Stimulated activated naive CD8-positive, alpha-beta T cell treated with anti-CD3 and anti-CD28 coated beads, Interleukin-15, Interleukin-2, amounts not matched to agents 100 ng/mL and 50 ng/mL, for 24 hours (primary cell): ENCODE measurements around the gene SLIT3.

Experiments used
- H3K27ac Mint-ChIP-seq: one replicate; pipeline ENCODE4 v1.8.0; 2021; ENCODE audit warnings: mild to moderate bottlenecking, mixed read lengths
- H3K27me3 Mint-ChIP-seq: one replicate; pipeline ENCODE4 v1.8.0; 2021; ENCODE audit warnings: mixed read lengths
- H3K36me3 Mint-ChIP-seq: one replicate; pipeline ENCODE4 v1.8.0; 2021; ENCODE audit warnings: low read depth, mixed read lengths
- H3K4me1 Mint-ChIP-seq: one replicate; pipeline ENCODE4 v1.8.0; 2021; ENCODE audit warnings: low read depth, mixed read lengths
- H3K4me3 Mint-ChIP-seq: one replicate; pipeline ENCODE4 v1.8.0; 2021; ENCODE audit warnings: mild to moderate bottlenecking, mixed read lengths
- H3K9me3 Mint-ChIP-seq: one replicate; pipeline ENCODE4 v1.8.0; 2021; ENCODE audit warnings: mixed read lengths

SLIT3 gene

DNA sequence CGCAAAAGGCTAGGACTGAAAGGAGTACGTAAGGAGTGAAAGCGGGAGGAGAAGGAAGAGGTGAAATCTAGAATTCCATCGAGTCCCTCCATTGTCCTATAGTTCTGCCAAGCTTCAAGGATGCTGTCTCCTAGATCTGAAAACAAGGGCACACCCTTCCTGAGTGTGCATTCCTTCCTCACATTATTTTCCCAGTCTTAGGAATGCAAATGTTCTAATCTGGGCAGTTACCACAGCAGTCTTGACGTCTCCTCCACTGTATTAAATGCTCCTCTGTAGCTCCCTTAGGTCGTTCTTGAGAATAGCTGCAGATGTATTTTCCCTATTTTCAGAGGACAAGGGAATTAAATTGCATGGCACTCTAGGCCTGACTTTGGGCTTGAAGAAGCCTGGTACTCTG lies 127.6 kb downstream of the SLIT3 start:
- Mint-ChIP-seq H3K4me3 (no peak overlapping the region), H3K36me3 (no peaks in the 10 kb centered on the region), H3K4me1 (no peaks in the 10 kb centered on the region), H3K9me3 (no peaks in the 10 kb centered on the region), H3K27ac (no peak overlapping the region), H3K27me3 (peaks cover 3% of the 10 kb centered on the region)

GRCh38 chr5:169171515-169171914 lies 129.4 kb downstream of the SLIT3 start:
- Mint-ChIP-seq H3K27me3 (peaks cover 3% of the 10 kb centered on the region), H3K9me3 (no peaks in the 10 kb centered on the region), H3K4me1 (no peaks in the 10 kb centered on the region), H3K27ac (no peak overlapping the region), H3K36me3 (no peaks in the 10 kb centered on the region), H3K4me3 (no peak overlapping the region)

DNA sequence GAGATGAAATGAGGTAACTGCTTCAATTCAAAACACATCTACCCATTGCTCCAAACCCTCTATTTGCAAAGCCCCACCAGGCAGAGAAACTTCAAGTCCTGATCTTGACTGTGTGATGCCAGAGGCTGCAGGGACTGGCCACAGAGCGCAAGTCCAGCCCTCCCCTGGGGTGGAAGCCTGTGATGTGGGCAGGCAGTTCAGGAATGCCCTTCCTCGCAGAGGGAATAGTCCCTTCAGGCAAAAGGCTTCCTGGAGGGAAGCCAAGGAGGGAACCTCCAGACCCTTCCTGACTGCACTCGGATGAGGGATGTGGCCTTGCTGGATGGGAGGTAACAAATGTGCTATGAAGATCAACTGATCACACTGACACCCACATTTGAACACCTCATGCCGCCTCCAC lies 131.2 kb downstream of the SLIT3 start:
- Mint-ChIP-seq H3K27ac (no peak overlapping the region), H3K27me3 (peaks cover 10% of the 10 kb centered on the region), H3K4me3 (no peak overlapping the region), H3K36me3 (no peaks in the 10 kb centered on the region), H3K4me1 (no peaks in the 10 kb centered on the region), H3K9me3 (peaks cover 6% of the 10 kb centered on the region)

DNA sequence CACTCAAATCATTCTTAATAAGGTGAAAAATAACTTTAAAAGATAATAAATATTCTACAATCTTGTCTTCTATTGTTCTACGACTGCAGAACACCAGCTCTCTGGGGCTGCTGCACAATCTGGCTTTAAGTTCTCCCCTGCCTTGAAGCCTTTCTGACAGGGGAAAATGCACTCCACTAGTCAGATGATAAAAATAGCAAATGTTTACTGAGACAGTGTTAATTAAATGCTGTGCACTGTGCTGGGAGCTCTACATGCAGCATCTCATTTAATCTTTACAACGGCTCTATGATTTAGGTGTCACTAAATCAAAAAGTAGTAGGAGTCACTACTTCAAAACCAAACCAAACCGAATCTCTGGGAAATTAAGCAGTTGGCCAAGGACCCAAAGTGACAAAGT lies 132.7 kb downstream of the SLIT3 start:
- H3K9me3 Mint-ChIP-seq, result peaks cover 6% of the 10 kb centered on the region
- peaks cover 10% of the 10 kb centered on the region for H3K27me3 Mint-ChIP-seq
- no peaks in the 10 kb centered on the region for H3K4me1 Mint-ChIP-seq
- H3K36me3 Mint-ChIP-seq, result no peaks in the 10 kb centered on the region
- no peak overlapping the region for H3K27ac Mint-ChIP-seq
- H3K4me3 Mint-ChIP-seq, result no peak overlapping the region

- peaks cover 10% of the 10 kb centered on the region for H3K27me3 Mint-ChIP-seq
- H3K27ac Mint-ChIP-seq, result no peak overlapping the region
- no peaks in the 10 kb centered on the region for H3K36me3 Mint-ChIP-seq
- peaks cover 6% of the 10 kb centered on the region for H3K9me3 Mint-ChIP-seq
- no peak overlapping the region for H3K4me3 Mint-ChIP-seq
- no peaks in the 10 kb centered on the region for H3K4me1 Mint-ChIP-seq
Observed at GRCh38 chr5:169166078-169166477, 134.9 kb downstream of the SLIT3 start.

DNA sequence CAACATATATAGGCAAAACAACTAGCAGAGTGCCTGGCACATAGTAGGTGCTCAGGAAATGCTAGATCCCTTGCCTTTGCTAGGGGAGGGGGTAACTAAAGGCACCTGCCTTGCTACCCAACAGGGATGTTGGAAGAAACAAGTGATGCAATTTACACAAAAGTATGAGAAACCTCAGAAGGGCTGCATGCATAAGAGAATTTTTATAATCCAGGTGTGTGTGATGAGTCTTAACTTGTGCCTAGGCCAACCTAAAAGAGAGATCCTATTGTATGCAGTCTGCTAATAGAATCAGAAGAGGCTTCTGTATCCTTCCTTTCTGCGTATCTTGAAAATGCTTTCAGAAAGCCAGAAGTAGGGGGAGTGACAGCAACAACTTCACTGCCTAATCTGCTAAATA lies 135.9 kb downstream of the SLIT3 start:
- Mint-ChIP-seq H3K27me3 (peaks cover 9% of the 10 kb centered on the region), H3K27ac (no peak overlapping the region), H3K9me3 (peaks cover 6% of the 10 kb centered on the region), H3K4me3 (no peak overlapping the region), H3K4me1 (no peaks in the 10 kb centered on the region), H3K36me3 (no peaks in the 10 kb centered on the region)

DNA sequence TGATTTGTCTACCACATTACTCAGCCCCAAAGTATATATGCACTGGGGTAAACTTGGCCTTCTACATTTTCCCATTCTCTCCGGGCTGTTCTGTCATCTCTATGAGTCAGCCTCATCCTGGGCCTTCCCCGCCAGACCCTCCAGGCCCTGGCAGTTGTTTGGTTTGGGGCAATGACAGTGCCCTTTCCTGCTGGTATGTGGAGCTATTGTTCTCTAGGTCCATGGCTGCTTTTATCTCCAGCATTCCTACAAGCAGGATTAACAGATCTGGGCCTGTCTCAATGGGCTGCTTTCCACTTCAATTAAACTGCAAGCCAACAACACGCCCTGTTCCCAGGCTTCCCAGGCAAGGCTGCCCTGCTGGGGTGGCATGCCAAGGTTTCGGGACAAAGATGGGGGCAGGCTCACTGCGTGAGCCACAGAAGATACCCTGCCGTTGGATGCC lies 136.4 kb downstream of the SLIT3 start:
- Mint-ChIP-seq H3K36me3 (no peaks in the 10 kb centered on the region), H3K27ac (no peak overlapping the region), H3K4me3 (no peak overlapping the region), H3K9me3 (peaks cover 6% of the 10 kb centered on the region), H3K27me3 (peaks cover 7% of the 10 kb centered on the region), H3K4me1 (no peaks in the 10 kb centered on the region)

GRCh38 chr5:169162407-169162806 lies 138.5 kb downstream of the SLIT3 start:
- Mint-ChIP-seq H3K4me1 (no peaks in the 10 kb centered on the region), H3K27ac (no peak overlapping the region), H3K36me3 (no peaks in the 10 kb centered on the region), H3K27me3 (peaks cover 7% of the 10 kb centered on the region), H3K4me3 (no peak overlapping the region), H3K9me3 (peaks cover 17% of the 10 kb centered on the region)

GRCh38 chr5:169161022-169161680 lies 139.8 kb downstream of the SLIT3 start:
- Mint-ChIP-seq H3K27me3 (peaks cover 7% of the 10 kb centered on the region), H3K4me1 (no peaks in the 10 kb centered on the region), H3K9me3 (peaks cover 21% of the 10 kb centered on the region), H3K36me3 (no peaks in the 10 kb centered on the region), H3K27ac (no peak overlapping the region), H3K4me3 (no peak overlapping the region)

DNA sequence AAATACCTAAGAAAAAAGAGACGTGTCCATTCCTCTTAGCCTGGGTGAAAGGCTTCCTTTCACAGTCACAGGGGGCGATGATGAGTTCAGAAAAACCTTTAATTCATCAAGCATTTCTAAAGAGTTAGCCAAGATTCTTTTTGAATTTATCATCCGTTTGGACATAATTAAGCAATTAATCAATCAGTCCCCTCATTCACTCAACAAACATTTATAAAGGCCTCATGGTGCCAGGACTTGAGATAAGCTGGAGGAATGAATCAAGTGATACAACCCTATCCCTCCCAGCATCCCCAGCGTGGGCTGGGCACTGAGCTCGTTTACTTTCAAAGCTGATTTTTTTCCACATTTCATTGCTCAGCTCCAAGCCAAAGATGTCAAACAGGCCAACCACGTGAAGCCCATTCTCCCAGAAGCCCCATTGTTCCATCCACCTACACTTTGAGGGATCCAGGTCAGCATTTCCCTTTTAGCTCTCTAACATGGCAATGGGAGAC lies 140.5 kb downstream of the SLIT3 start:
- Mint-ChIP-seq H3K27ac (no peak overlapping the region), H3K4me3 (no peak overlapping the region), H3K27me3 (peaks cover under 1% of the 10 kb centered on the region), H3K36me3 (no peaks in the 10 kb centered on the region), H3K4me1 (no peaks in the 10 kb centered on the region), H3K9me3 (peaks cover 15% of the 10 kb centered on the region)

GRCh38 chr5:169158764-169159163 lies 142.2 kb downstream of the SLIT3 start:
- H3K27me3 Mint-ChIP-seq, result no peaks in the 10 kb centered on the region
- H3K4me3 Mint-ChIP-seq, result no peak overlapping the region
- no peaks in the 10 kb centered on the region for H3K36me3 Mint-ChIP-seq
- H3K9me3 Mint-ChIP-seq, result peaks cover 15% of the 10 kb centered on the region
- H3K4me1 Mint-ChIP-seq, result no peaks in the 10 kb centered on the region
- H3K27ac Mint-ChIP-seq, result no peak overlapping the region

DNA sequence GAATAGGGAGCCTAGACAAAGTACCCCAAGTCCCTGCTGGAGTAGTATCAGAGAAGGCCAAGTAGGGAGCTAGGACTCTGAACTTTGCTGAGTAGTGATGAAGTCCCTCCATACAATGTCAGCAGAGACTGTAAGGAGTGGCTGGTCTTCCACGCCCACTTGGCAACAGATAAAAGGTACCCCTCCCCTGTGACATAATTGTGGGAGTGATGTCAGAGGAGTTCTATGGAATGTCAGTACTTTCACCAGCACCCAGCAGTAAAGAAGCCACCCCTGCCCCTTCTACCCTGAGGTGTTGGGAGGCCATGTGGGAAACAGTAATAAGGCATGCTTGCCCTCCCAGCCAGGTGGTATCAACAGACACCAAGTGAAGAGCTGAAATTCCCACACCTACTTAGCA lies 143.9 kb downstream of the SLIT3 start:
- Mint-ChIP-seq H3K27ac (no peak overlapping the region), H3K4me3 (no peak overlapping the region), H3K27me3 (no peaks in the 10 kb centered on the region), H3K36me3 (no peaks in the 10 kb centered on the region), H3K9me3 (peaks cover 15% of the 10 kb centered on the region), H3K4me1 (no peaks in the 10 kb centered on the region)

- Mint-ChIP-seq H3K4me1 (no peaks in the 10 kb centered on the region), H3K27me3 (no peaks in the 10 kb centered on the region), H3K36me3 (no peaks in the 10 kb centered on the region), H3K4me3 (no peak overlapping the region), H3K9me3 (peaks cover 15% of the 10 kb centered on the region), H3K27ac (no peak overlapping the region)
Observed at GRCh38 chr5:169154679-169155078, 146.3 kb downstream of the SLIT3 start.

DNA sequence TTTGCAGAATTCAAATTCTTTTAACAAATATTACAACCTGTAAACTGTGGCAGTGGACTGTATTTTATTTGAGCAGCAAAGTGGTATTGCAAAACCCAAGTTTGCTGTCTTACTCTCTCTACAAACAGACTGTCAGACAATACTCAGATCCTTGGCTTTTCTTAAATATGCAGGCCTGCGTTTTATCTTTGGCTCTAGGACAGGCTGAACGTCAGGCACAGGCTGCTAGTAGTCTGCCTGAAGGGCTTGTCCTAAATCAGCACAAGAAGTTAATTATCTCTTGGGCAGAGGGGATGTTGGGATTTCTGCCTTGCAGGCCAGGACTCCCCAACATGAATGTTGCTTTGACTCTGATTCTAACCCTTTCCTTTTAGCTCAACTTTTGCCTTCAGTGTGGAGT lies 147.5 kb downstream of the SLIT3 start:
- Mint-ChIP-seq H3K36me3 (no peaks in the 10 kb centered on the region), H3K27me3 (no peaks in the 10 kb centered on the region), H3K4me3 (no peak overlapping the region), H3K27ac (no peak overlapping the region), H3K4me1 (no peaks in the 10 kb centered on the region), H3K9me3 (peaks cover 14% of the 10 kb centered on the region)

GRCh38 chr5:169152946-169153345 lies 148.0 kb downstream of the SLIT3 start:
- no peak overlapping the region for H3K27ac Mint-ChIP-seq
- H3K27me3 Mint-ChIP-seq, result no peaks in the 10 kb centered on the region
- H3K9me3 Mint-ChIP-seq, result peaks cover 9% of the 10 kb centered on the region
- H3K36me3 Mint-ChIP-seq, result no peaks in the 10 kb centered on the region
- no peaks in the 10 kb centered on the region for H3K4me1 Mint-ChIP-seq
- no peak overlapping the region for H3K4me3 Mint-ChIP-seq

DNA sequence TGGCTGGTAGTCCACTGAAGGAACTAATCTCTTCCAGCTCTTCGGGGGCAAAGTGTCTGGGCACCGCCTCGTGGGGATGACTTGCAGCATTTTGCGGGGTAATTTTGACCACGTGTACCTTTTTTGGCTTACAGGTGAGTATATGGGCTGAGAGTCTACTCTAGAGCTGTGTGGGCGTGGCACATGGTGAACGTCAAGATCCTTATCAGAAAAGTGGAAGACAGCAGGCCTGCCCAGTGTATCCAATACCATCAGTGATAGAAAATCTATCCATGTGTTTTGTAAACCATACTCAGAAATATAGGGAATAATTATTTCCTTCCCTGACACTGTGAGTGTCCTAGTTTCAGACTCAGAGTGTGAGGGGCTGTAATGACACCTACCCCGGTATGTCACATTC lies 148.5 kb downstream of the SLIT3 start:
- Mint-ChIP-seq H3K27ac (no peak overlapping the region), H3K27me3 (no peaks in the 10 kb centered on the region), H3K36me3 (no peaks in the 10 kb centered on the region), H3K4me1 (no peaks in the 10 kb centered on the region), H3K4me3 (no peak overlapping the region), H3K9me3 (peaks cover 4% of the 10 kb centered on the region)
